Astrocyte of the spinal cord (primary cell): ENCODE data around the gene EGFR.

ENCODE experiments used
- DNase-seq: peaks from one replicate; pipeline ENCODE4 v3.0.0; 2011; ENCODE audit warnings: low read depth, low spot score
- H3K4me3 ChIP-seq: 2 replicates; pipeline ENCODE4 v1.5.1; 2011; ENCODE audit warnings: low read depth, mild to moderate bottlenecking, low read length, moderate library complexity
- CTCF ChIP-seq: IDR thresholded peaks from 2 replicates; pipeline ENCODE4 v1.5.1; 2012; ENCODE audit warnings: low read depth, mild to moderate bottlenecking, low read length, inconsistent platforms
- in situ Hi-C: cut with HindIII; loops from 2 replicates; pipeline ENCODE4 v1.10.0; 2017; ENCODE audit warnings: low sequenced_read_pairs

Gene EGFR

GRCh38 chr7:55026086-55026790, 7.4 kb downstream of the EGFR start:
- no peak for DNase-seq
- TF ChIP-seq CTCF, result no peak
- in situ Hi-C loops, result no loop called here
- H3K4me3 ChIP-seq, result no peak overlapping the region

GRCh38 chr7:55026867-55027490, 8.2 kb downstream of the EGFR start:
- TF ChIP-seq CTCF, result no peak
- no peak overlapping the region for H3K4me3 ChIP-seq
- in situ Hi-C loops, result no loop called here
- DNase-seq, result no peak

GRCh38 chr7:55028011-55028410, 9.2 kb downstream of the EGFR start:
- TF ChIP-seq CTCF, result no peak
- in situ Hi-C loops, result no loop called here
- no peak for DNase-seq
- no peak overlapping the region for H3K4me3 ChIP-seq

- no peak for TF ChIP-seq CTCF
- no peak overlapping the region for H3K4me3 ChIP-seq
- no peak for DNase-seq
- in situ Hi-C loops, result no loop called here
These were observed 11.5 kb downstream of the EGFR start for GRCh38 chr7:55030314-55030713.

- in situ Hi-C loops, result no loop called here
- DNase-seq, result no peak
- no peak overlapping the region for H3K4me3 ChIP-seq
- TF ChIP-seq CTCF, result no peak
These were observed 12.3 kb downstream of the EGFR start for GRCh38 chr7:55031075-55031474.

GRCh38 chr7:55032069-55032699, 13.4 kb downstream of the EGFR start:
- TF ChIP-seq CTCF, result no peak

More at GRCh38 chr7:55032069-55032699, 13.4 kb downstream of the EGFR start:
- in situ Hi-C loops, result no loop called here
- no peak overlapping the region for H3K4me3 ChIP-seq
- no peak for DNase-seq
